ENCODE results near the gene AFF3.

The AFF3 gene

DNA sequence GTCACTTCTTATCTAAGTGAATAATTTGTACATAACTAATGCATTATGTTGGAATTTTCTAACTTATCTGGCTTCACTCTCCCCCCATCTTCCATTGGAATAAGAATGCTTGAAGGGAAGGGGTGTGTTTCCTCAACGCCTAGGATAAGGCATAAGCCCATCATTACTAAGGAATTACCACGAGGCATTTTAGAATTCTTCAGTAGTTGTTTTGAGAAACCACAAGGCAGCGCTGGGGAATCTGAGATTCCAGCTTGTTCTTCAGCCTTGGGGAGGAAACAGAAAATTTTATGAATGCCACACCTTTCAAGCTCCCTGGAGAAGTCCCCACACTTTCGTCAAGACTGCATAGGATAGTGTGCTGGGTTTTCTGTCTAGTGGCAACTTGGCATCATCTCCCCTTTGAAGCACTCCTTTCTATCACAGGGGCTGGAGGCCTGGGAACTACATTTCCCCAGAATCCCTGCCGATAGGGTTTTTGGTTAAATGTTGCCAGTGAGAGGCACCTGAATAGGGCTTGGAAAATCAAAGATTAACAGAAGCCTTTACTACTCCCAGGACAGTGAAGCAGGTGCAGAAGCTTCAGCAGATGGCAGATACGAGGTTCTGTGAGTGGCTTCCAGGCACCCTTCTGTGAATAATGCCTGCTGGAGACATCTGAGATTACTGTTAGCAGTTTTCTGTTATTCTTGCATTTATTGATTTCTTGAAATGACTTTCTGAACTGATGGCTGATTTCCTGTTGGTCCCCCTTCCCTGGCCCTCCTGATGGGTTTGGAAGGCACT is 459.9 kb downstream of the AFF3 start:
- no peak overlapping the region for H3K27ac ChIP-seq
- no peaks in the 10 kb centered on the region for H3K27me3 ChIP-seq
- H3K4me1 ChIP-seq (ENCODE audit: control insufficient read depth in 1 of 2, insufficient read depth in 1 of 2, low read depth in 1 of 2, low read length in 1 of 2) = peaks cover 0 to 12% of the 10 kb centered on the region in 2 experiments
- no peaks in the 10 kb centered on the region for H3K9me3 ChIP-seq
- TF ChIP-seq, protein P1, sequence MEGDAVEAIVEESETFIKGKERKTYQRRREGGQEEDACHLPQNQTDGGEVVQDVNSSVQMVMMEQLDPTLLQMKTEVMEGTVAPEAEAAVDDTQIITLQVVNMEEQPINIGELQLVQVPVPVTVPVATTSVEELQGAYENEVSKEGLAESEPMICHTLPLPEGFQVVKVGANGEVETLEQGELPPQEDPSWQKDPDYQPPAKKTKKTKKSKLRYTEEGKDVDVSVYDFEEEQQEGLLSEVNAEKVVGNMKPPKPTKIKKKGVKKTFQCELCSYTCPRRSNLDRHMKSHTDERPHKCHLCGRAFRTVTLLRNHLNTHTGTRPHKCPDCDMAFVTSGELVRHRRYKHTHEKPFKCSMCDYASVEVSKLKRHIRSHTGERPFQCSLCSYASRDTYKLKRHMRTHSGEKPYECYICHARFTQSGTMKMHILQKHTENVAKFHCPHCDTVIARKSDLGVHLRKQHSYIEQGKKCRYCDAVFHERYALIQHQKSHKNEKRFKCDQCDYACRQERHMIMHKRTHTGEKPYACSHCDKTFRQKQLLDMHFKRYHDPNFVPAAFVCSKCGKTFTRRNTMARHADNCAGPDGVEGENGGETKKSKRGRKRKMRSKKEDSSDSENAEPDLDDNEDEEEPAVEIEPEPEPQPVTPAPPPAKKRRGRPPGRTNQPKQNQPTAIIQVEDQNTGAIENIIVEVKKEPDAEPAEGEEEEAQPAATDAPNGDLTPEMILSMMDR (IDR thresholded peaks at IDR 0.05) = no peak
- H3K36me3 ChIP-seq = no peaks in the 10 kb centered on the region
- no peak overlapping the region for H3K4me3 ChIP-seq (ENCODE audit: low read depth in 1 of 2, low read length in 1 of 2)

DNA sequence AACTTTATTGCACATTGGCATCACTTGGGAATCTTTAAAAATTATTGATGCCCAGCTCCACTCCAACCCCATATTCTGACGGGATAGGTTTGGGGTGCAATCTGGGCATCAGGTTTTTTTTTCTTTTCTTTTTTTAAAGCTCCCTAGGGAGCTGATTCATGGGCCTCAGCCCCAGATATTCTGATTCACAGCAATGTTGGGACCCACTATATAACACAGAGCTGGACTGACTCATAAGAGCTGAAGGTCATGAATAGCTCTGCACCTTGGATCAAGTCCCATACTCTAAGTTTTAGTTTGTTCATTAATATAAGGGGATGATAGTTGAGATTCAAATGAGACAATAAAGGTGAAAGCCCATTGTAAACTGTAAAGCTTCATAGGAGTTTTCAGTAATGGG is 461.4 kb downstream of the AFF3 start:
- Histone ChIP-seq H3K27me3 (no peaks in the 10 kb centered on the region), H3K36me3 (no peaks in the 10 kb centered on the region), H3K27ac (no peak overlapping the region), H3K4me1 (ENCODE audit: control insufficient read depth in 1 of 2, insufficient read depth in 1 of 2, low read depth in 1 of 2, low read length in 1 of 2) (peaks cover 0 to 12% of the 10 kb centered on the region in 2 experiments), H3K9me3 (no peaks in the 10 kb centered on the region), H3K4me3 (ENCODE audit: low read depth in 1 of 2, low read length in 1 of 2) (no peak overlapping the region)
- TF ChIP-seq, protein P1 (IDR thresholded peaks at IDR 0.05) = no peak

DNA sequence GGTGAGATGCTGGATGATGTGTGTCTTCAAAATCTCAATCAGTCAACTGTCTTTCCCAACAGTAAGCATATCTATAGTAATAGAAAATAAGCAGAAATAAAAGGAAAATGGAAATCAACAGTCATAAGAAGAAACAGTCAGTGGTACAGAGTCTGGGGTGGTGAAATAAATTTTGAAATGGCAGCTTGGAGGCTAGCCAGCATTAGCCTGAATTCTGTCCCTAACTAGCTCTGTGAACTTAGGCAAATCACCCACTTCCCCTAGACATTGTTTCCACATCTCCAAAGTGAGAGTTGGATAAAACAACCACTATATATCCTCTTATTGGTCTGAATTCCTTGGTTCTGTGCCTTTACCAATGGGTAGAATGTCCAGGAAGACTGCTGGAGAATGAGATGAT is 462.9 kb downstream of the AFF3 start:
- no peak overlapping the region for H3K4me3 ChIP-seq (ENCODE audit: low read depth in 1 of 2, low read length in 1 of 2)
- no peaks in the 10 kb centered on the region for H3K36me3 ChIP-seq
- TF ChIP-seq, protein P1 (IDR thresholded peaks at IDR 0.05) = no peak
- H3K9me3 ChIP-seq = no peaks in the 10 kb centered on the region
- no peaks in the 10 kb centered on the region for H3K27me3 ChIP-seq
- H3K4me1 ChIP-seq (ENCODE audit: control insufficient read depth in 1 of 2, insufficient read depth in 1 of 2, low read depth in 1 of 2, low read length in 1 of 2) = peaks cover 0 to 12% of the 10 kb centered on the region in 2 experiments
- no peak overlapping the region for H3K27ac ChIP-seq

DNA sequence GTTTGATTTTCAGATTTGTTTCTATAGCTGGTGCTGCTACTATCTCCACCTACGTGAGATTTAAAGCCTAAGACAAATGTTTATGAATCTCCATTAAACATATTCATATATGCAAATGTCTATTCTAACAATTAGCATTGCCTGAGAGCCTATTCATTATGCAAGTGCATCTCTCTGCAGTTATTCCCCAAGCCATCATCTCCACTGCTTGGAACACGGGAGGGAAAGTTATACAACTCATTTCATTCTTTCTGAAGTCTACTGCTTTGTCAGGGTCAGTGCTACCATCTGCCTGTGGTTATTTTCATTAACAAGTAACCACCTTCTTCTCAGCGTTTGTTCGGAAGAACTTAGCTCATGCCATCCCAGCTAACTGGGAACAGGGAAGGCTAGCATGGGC is 463.8 kb downstream of the AFF3 start:
- TF ChIP-seq, protein P1 (IDR thresholded peaks at IDR 0.05) = no peak
- Histone ChIP-seq H3K4me1 (ENCODE audit: control insufficient read depth in 1 of 2, insufficient read depth in 1 of 2, low read depth in 1 of 2, low read length in 1 of 2) (peaks cover 0 to 12% of the 10 kb centered on the region in 2 experiments), H3K36me3 (no peaks in the 10 kb centered on the region), H3K27me3 (no peaks in the 10 kb centered on the region), H3K27ac (no peak overlapping the region), H3K4me3 (ENCODE audit: low read depth in 1 of 2, low read length in 1 of 2) (no peak overlapping the region), H3K9me3 (no peaks in the 10 kb centered on the region)

DNA sequence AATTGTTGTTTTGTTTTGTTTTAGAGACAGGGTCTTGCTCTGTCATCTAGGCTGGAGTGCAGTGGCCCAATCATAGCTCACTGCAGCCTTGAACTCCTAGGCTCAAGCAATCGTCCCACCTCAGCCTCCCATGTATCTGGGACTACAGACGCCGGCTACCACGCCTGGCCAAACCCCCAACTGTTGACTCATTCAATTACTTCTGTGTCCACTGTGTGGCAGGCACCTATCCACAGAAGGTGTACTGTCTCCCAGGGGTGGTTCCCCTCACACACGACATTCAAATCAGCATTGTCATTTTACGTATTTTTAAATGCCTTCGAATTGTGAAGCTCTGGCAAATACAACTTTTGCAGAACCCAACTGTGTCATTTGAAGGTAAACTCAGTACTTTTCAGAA is 464.6 kb downstream of the AFF3 start:
- no peaks in the 10 kb centered on the region for H3K27me3 ChIP-seq
- no peak overlapping the region for H3K4me3 ChIP-seq (ENCODE audit: low read depth in 1 of 2, low read length in 1 of 2)
- TF ChIP-seq, protein P1 (IDR thresholded peaks at IDR 0.05) = no peak
- no peak overlapping the region for H3K27ac ChIP-seq
- no peaks in the 10 kb centered on the region for H3K36me3 ChIP-seq
- H3K9me3 ChIP-seq = no peaks in the 10 kb centered on the region
- peaks cover 0 to 12% of the 10 kb centered on the region in 2 experiments for H3K4me1 ChIP-seq (ENCODE audit: control insufficient read depth in 1 of 2, insufficient read depth in 1 of 2, low read depth in 1 of 2, low read length in 1 of 2)
